Endodermal cell (in vitro differentiated cells): ENCODE data around the gene RHBDL1. TPM values are rescaled to one million over a fixed set of nuclear protein-coding genes. Genes with fewer than 3 reads are reported as not detected.

ENCODE experiments used
- DNase-seq: peaks from one replicate; pipeline ENCODE4 v3.0.0-alpha.2; 2017
- H3K27ac ChIP-seq: 2 replicates; pipeline ENCODE4 v1.5.1; 2013; ENCODE audit warnings: mild to moderate bottlenecking, low read depth, low read length, moderate library complexity
- H3K27me3 ChIP-seq: 2 replicates; pipeline ENCODE4 v1.6.1; 2013; ENCODE audit warnings: mild to moderate bottlenecking, low read length, moderate library complexity; ENCODE audit not compliant: insufficient read depth, control insufficient read depth, poor library complexity, severe bottlenecking
- H3K36me3 ChIP-seq: 2 replicates; pipeline ENCODE4 v1.7.0; 2013; ENCODE audit warnings: mild to moderate bottlenecking, low read length, moderate library complexity; ENCODE audit not compliant: control insufficient read depth, insufficient read depth
- H3K4me1 ChIP-seq: one replicate; pipeline ENCODE4 v1.7.0; 2013; ENCODE audit warnings: low read length; ENCODE audit not compliant: control insufficient read depth, insufficient read depth
- H3K4me3 ChIP-seq: 2 replicates; pipeline ENCODE4 v1.5.1; 2013; ENCODE audit warnings: mild to moderate bottlenecking, low read length, moderate library complexity
- H3K9ac ChIP-seq: 2 replicates; pipeline ENCODE4 v1.6.1; 2013; ENCODE audit warnings: mild to moderate bottlenecking, low read length, moderate library complexity; ENCODE audit not compliant: poor library complexity, severe bottlenecking; ENCODE audit errors: extremely low read depth
- H3K9me3 ChIP-seq: 2 replicates; pipeline ENCODE4 v1.6.1; 2013; ENCODE audit warnings: mild to moderate bottlenecking, low read length, moderate library complexity; ENCODE audit not compliant: control insufficient read depth
- H3K27ac Mint-ChIP-seq: 2 replicates; pipeline ENCODE4 v1.8.0; 2020; ENCODE audit warnings: mixed read lengths
- H3K27me3 Mint-ChIP-seq: 2 replicates; pipeline ENCODE4 v1.8.0; 2021; ENCODE audit warnings: mild to moderate bottlenecking, mixed read lengths; ENCODE audit not compliant: insufficient read depth
- H3K36me3 Mint-ChIP-seq: 2 replicates; pipeline ENCODE4 v1.8.0; 2020; ENCODE audit warnings: low read depth, mixed read lengths
- H3K4me1 Mint-ChIP-seq: 2 replicates; pipeline ENCODE4 v1.8.0; 2020; ENCODE audit warnings: mixed read lengths
- H3K4me3 Mint-ChIP-seq: 2 replicates; pipeline ENCODE4 v1.8.0; 2020; ENCODE audit warnings: mild to moderate bottlenecking, moderate library complexity, mixed read lengths
- H3K9me3 Mint-ChIP-seq: 2 replicates; pipeline ENCODE4 v1.8.0; 2020; ENCODE audit warnings: mild to moderate bottlenecking, mixed read lengths
- CTCF ChIP-seq: fragments of 200-600 bp; sonication (generic); conservative IDR thresholded peaks from 2 replicates; pipeline ENCODE4 v1.5.0; 2021; ENCODE audit warnings: antibody characterized with exemption, mild to moderate bottlenecking
- whole genome bisulfite sequencing, 2 experiments: methylation state at CpG; one replicate each; pipeline versions ENCODE4 v1.1.5 to v1.1.7; 2013; ENCODE audit warnings: missing lambda C conversion rate in 2 of 2, mixed read lengths in 1 of 2; ENCODE audit not compliant: insufficient coverage in 1 of 2, insufficient read length in 1 of 2; 5-methylcytosine and 5-hydroxymethylcytosine counted together
- total RNA-seq, 2 donors: library from RNA; stranded (reverse); fragmentation: NEBNext Ultra II Directional in 1 of 2; extraction: Animal tissue kit (Norgen Biotek cat#: 25700) in 1 of 2; gene quantifications; 2 replicates in 1 of 2; 3 replicates in 1 of 2; pipeline ENCODE4 v1.2.1, GENCODE V29; 2021

Gene RHBDL1
- total RNA-seq, 2 donors from 2014 or later, result 3.7 to 5.1 TPM

- DNase-seq, result no peak
- Mint-ChIP-seq H3K4me1 (no peaks in the 10 kb centered on the region), H3K9me3 (no peaks in the 10 kb centered on the region), H3K36me3 (no peaks in the 10 kb centered on the region), H3K27ac (no peak overlapping the region), H3K27me3 (peaks cover 68% of the 10 kb centered on the region), H3K4me3 (no peak overlapping the region)
- WGBS, 2 experiments, result 80 to 85% methylated on average over 11 to 21 of the region's 21 CpGs
- Histone ChIP-seq H3K4me1 (no peaks in the 10 kb centered on the region), H3K9me3 (no peaks in the 10 kb centered on the region), H3K36me3 (no peaks in the 10 kb centered on the region), H3K9ac (no peak overlapping the region), H3K27ac (peak overlapping the region; percentile 97), H3K4me3 (no peak overlapping the region), H3K27me3 (peaks cover 72% of the 10 kb centered on the region)
- TF ChIP-seq CTCF, result no peak
These were observed 35.1 kb downstream of the RHBDL1 start for GRCh38 chr16:710500-711075.

GRCh38 chr16:711084-711483 is 35.6 kb downstream of the RHBDL1 start:
- Mint-ChIP-seq H3K27ac (no peak overlapping the region), H3K4me1 (peaks cover 3% of the 10 kb centered on the region), H3K9me3 (no peaks in the 10 kb centered on the region), H3K36me3 (no peaks in the 10 kb centered on the region), H3K27me3 (peaks cover 69% of the 10 kb centered on the region), H3K4me3 (no peak overlapping the region)
- TF ChIP-seq CTCF, result no peak
- Histone ChIP-seq H3K9me3 (no peaks in the 10 kb centered on the region), H3K9ac (no peak overlapping the region), H3K27me3 (peaks cover 75% of the 10 kb centered on the region), H3K4me3 (no peak overlapping the region), H3K4me1 (no peaks in the 10 kb centered on the region), H3K36me3 (no peaks in the 10 kb centered on the region), H3K27ac (peak overlapping the region; percentile 97)
- no peak for DNase-seq
- 80 to 84% methylated on average over 10 to 12 of the region's 12 CpGs for WGBS, 2 experiments

- Histone ChIP-seq H3K27ac (no peak overlapping the region), H3K9me3 (no peaks in the 10 kb centered on the region), H3K36me3 (no peaks in the 10 kb centered on the region), H3K4me1 (peaks cover 4% of the 10 kb centered on the region), H3K9ac (no peak overlapping the region), H3K4me3 (no peak overlapping the region), H3K27me3 (peaks cover 73% of the 10 kb centered on the region)
- Mint-ChIP-seq H3K36me3 (no peaks in the 10 kb centered on the region), H3K9me3 (no peaks in the 10 kb centered on the region), H3K27ac (no peak overlapping the region), H3K27me3 (peaks cover 67% of the 10 kb centered on the region), H3K4me1 (peaks cover 6% of the 10 kb centered on the region), H3K4me3 (no peak overlapping the region)
- TF ChIP-seq CTCF, result peak; percentile 99
- 8 to 19% methylated on average over 11 to 23 of the region's 25 CpGs for WGBS, 2 experiments
- DNase-seq, result peak; percentile 94
These were observed 36.3 kb downstream of the RHBDL1 start for GRCh38 chr16:711548-712320.
